ENCODE measurements around the gene TCF15. TPM values are rescaled to one million over a fixed set of nuclear protein-coding genes. Genes with fewer than 3 reads are reported as not detected.

The TCF15 gene
- total and polyA plus RNA-seq, 2 of the 8 experiments (the other 6 are each of a cell fraction or from before 2014, with no cell fraction given) = 3.7 to 6.9 TPM

DNA sequence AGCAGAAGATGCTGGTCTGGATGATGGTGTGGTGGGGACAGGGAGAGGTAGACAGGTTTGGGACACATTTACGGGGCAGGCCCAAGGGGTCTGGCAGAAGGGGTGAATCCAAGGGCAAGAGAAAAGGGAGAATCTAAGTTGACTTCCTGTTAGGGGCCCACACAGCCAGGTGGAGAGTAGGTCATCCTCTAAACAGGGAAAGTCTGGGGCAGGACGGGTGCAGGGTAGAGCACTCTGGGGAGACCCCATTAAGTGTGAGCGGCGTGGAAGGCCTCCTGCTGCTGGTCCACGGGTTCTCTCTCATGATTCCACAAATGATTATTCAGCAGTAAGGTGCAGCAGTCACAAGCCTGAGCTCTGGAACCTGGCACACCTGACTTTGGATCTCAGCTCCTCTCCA is 40.2 kb upstream of the TCF15 start:
- Histone ChIP-seq H3K56ac (replicated peaks; ENCODE audit: insufficient read length, low read depth, low read length) (no peak overlapping the region), H3K23ac (ENCODE audit: insufficient read length) (no peak overlapping the region), H2AFZ (ENCODE audit: low read length) (no peak overlapping the region), H3K4me2 (ENCODE audit: insufficient read depth in 1 of 2, low read depth in 2 of 2, low read length in 2 of 2) (no peak overlapping the region), H4K5ac (ENCODE audit: insufficient read length, low read depth, low read length) (no peak overlapping the region), H3K27ac (ENCODE audit: low read depth, low read length) (no peak overlapping the region), H2BK15ac (ENCODE audit: low read length) (no peak overlapping the region), H2AK5ac (ENCODE audit: low read depth, low read length) (no peak overlapping the region), H2BK12ac (ENCODE audit: low read depth, low read length) (no peak overlapping the region), H2BK20ac (ENCODE audit: low read length) (no peak overlapping the region), H3K4me3 (ENCODE audit: extremely low read depth in 1 of 4, insufficient read depth in 2 of 4, low read depth in 3 of 4, low read length in 4 of 4) (no peak overlapping the region), H3K36me3 (ENCODE audit: control insufficient read depth in 2 of 4, insufficient read depth in 4 of 4, low read length in 3 of 4) (peaks cover 7 to 16% (median 15%) of the 10 kb centered on the region in 4 experiments; a peak in 7 of 8 replicates), H2BK5ac (ENCODE audit: low read depth, low read length) (no peak overlapping the region), H3K4ac (replicated peaks; ENCODE audit: insufficient read length, low read depth, low read length) (no peak overlapping the region), H3K79me2 (ENCODE audit: control insufficient read depth in 1 of 2, insufficient read depth in 2 of 2, low read length in 2 of 2) (no peaks in the 10 kb centered on the region), H3K9me3 (ENCODE audit: insufficient read depth in 2 of 2, low read depth in 1 of 2, low read length in 1 of 2) (no peaks in the 10 kb centered on the region), H4K20me1 (replicated peaks in 1 of 2; ENCODE audit: control insufficient read depth in 1 of 2, insufficient read depth in 2 of 2, low read length in 2 of 2) (peaks cover 0 to 4% of the 10 kb centered on the region in 2 experiments), H3K4me1 (replicated peaks in 1 of 4; ENCODE audit: control insufficient read depth in 3 of 4, insufficient read depth in 4 of 4, low read length in 3 of 4) (peaks cover 6 to 23% (median 13%) of the 10 kb centered on the region in 4 experiments), H3K23me2 (ENCODE audit: low read depth, low read length) (peaks cover 10% of the 10 kb centered on the region; the same call in 1 of the 2 replicates), H3K14ac (ENCODE audit: insufficient read length) (no peak overlapping the region), H2BK120ac (replicated peaks; ENCODE audit: low read depth, low read length) (no peak overlapping the region), H3K9ac (replicated peaks in 1 of 4; ENCODE audit: extremely low read depth in 1 of 4, low read depth in 3 of 4, low read length in 3 of 4) (no peak overlapping the region), H4K8ac (ENCODE audit: extremely low read depth, insufficient read depth, low read length) (no peak overlapping the region), H3K18ac (ENCODE audit: extremely low read depth, low read length) (no peak overlapping the region), H3K27me3 (replicated peaks in 1 of 4; ENCODE audit: control insufficient read depth in 3 of 4, extremely low read depth in 1 of 4, insufficient read depth in 3 of 4, low read length in 3 of 4) (peaks cover 0 to 7% (median 0%) of the 10 kb centered on the region in 4 experiments; a peak in 3 of 7 replicates), H3K79me1 (ENCODE audit: low read depth, low read length) (no peaks in the 10 kb centered on the region), H4K91ac (replicated peaks; ENCODE audit: insufficient read length, low read length) (no peak overlapping the region)
- DNase-seq (ENCODE audit: low read depth in 1 of 2, low spot score in 2 of 2) = no peak
- ChIA-PET CTCF (ENCODE audit: partially characterized antibody) (interaction anchor here (1.2 to 11.0 kb wide), 6 partner anchors 10 to 89 kb away, joined by 4 to 157 read pairs (median 14); no protein-coding TSS in a partner anchor), POLR2A (ENCODE audit: partially characterized antibody) (interaction anchor here (1.7 to 2.9 kb wide), 3 partner anchors 12 to 54 kb away, joined by 4 to 19 read pairs (median 4); no protein-coding TSS in a partner anchor)
- WGBS, 2 experiments (ENCODE audit: extremely low coverage in 1 of 2, insufficient coverage in 1 of 2, insufficient read length in 1 of 2, insufficient replicate concordance in 2 of 2, low coverage in 1 of 2, low lambda C conversion rate in 2 of 2, missing lambda C conversion rate in 1 of 2) = 81% methylated on average over 5 of the region's 5 CpGs; no CpG with 5 or more reads in 1 of the 2 experiments
- FAIRE-seq = no peak
- TF ChIP-seq ASH2L (IDR thresholded peaks at IDR 0.05; ENCODE audit: low read length) (no peak), SIN3A (conservative IDR thresholded peaks at IDR 0.05 in 1 of 2, IDR thresholded peaks at IDR 0.05 in 1 of 2; ENCODE audit: low read depth in 1 of 2, low read length in 2 of 2) (no peak), SAP30 (IDR thresholded peaks at IDR 0.05; ENCODE audit: insufficient read depth, insufficient replicate concordance, low read length) (no peak), RNF2 (IDR thresholded peaks at IDR 0.05; ENCODE audit: borderline replicate concordance, low read depth, low read length, missing control alignments, poor library complexity, severe bottlenecking) (no peak), SP1 (IDR thresholded peaks at IDR 0.05; ENCODE audit: low read depth, low read length) (no peak), SRF (IDR thresholded peaks at IDR 0.05; ENCODE audit: low read depth, low read length) (no peak), RXRA (IDR thresholded peaks at IDR 0.05; ENCODE audit: insufficient read depth, low read depth, low read length) (no peak), RFX5 (IDR thresholded peaks at IDR 0.05; ENCODE audit: borderline replicate concordance, low read depth, low read length) (no peak), HDAC6 (IDR thresholded peaks at IDR 0.05; ENCODE audit: low read depth, low read length) (no peak)

Data from H1 (cell line).